Measurements from ENCODE around the gene C6orf15.
A peak's percentile ranks its signal among the peaks of the same experiment; 100 is the strongest.

C6orf15 gene

DNA sequence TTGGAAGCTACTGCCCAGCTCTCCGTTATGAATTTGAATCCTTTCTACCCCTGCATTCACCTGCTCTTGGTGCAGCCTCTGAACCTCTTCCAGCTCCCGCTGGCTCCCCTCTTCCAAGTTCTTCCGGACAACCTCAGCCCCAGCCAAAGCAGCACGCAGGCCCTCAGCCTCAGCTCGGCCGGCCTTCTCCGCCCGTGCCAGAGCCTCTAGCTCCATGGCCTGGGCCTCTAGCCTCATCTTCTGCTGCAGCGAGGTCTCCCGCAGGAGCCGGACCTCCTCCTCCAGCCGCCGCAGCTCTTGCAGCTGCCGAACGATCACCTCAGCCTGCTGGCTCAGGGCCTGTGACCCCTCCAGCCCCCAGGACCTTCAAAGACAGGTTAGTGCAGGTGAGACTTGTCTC is 42.1 kb upstream of the C6orf15 start:
- Histone ChIP-seq H3K79me2 (ENCODE audit: insufficient read depth, low read length) (peaks cover 21% of the 10 kb centered on the region), H3K4me3 (ENCODE audit: low read length, poor library complexity, severe bottlenecking) (no peak overlapping the region), H4K20me1 (ENCODE audit: insufficient read depth, low read length, poor library complexity, severe bottlenecking) (peaks cover under 1% of the 10 kb centered on the region), H3K9me2 (replicated peaks; ENCODE audit: low read depth, low read length) (no peaks in the 10 kb centered on the region), H2AFZ (ENCODE audit: low read length) (no peak overlapping the region), H3K4me1 (ENCODE audit: insufficient read depth, low read length, poor library complexity, severe bottlenecking) (peaks cover 15% of the 10 kb centered on the region), H3F3A (ENCODE audit: low read depth) (no peaks in the 10 kb centered on the region), H3K9me3 (ENCODE audit: insufficient read depth, low read depth, low read length) (no peaks in the 10 kb centered on the region), H3K27me3 (ENCODE audit: insufficient read depth, low read length, poor library complexity, severe bottlenecking) (no peaks in the 10 kb centered on the region), H3K4me2 (ENCODE audit: low read depth, low read length, poor library complexity, severe bottlenecking) (no peak overlapping the region), H3K9ac (ENCODE audit: low read depth, low read length, poor library complexity, severe bottlenecking) (no peak overlapping the region), H3K36me3 (ENCODE audit: insufficient read depth, low read length) (no peaks in the 10 kb centered on the region)
- TF ChIP-seq, protein P1, sequence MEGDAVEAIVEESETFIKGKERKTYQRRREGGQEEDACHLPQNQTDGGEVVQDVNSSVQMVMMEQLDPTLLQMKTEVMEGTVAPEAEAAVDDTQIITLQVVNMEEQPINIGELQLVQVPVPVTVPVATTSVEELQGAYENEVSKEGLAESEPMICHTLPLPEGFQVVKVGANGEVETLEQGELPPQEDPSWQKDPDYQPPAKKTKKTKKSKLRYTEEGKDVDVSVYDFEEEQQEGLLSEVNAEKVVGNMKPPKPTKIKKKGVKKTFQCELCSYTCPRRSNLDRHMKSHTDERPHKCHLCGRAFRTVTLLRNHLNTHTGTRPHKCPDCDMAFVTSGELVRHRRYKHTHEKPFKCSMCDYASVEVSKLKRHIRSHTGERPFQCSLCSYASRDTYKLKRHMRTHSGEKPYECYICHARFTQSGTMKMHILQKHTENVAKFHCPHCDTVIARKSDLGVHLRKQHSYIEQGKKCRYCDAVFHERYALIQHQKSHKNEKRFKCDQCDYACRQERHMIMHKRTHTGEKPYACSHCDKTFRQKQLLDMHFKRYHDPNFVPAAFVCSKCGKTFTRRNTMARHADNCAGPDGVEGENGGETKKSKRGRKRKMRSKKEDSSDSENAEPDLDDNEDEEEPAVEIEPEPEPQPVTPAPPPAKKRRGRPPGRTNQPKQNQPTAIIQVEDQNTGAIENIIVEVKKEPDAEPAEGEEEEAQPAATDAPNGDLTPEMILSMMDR (conservative IDR thresholded peaks at IDR 0.05; ENCODE audit: low read length), result no peak
- TF ChIP-seq EZH2phosphoT487 (IDR thresholded peaks at IDR 0.05; ENCODE audit: borderline replicate concordance), result no peak

DNA sequence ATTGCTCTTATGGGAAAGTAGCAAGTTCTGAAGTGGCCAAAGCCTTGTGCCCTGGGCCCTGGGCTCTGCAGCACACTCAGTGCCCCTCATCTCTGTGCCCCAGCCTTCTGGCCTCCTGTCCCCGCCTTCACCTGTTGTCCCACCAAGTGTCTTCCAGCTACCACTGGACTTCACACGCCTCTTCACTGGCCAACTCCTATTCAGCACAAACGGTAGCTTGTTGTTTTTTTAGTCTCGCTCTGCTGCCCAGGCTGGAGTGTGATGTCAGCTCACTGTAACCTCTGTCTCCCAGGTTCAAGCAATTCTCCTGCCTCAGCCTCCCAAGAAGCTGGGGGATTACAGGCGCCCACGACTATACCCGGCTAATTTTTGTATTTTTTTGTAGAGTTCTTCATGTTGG is 40.4 kb upstream of the C6orf15 start:
- peaks cover 14% of the 10 kb centered on the region for H3K4me1 ChIP-seq (ENCODE audit: insufficient read depth, low read length, poor library complexity, severe bottlenecking)
- no peaks in the 10 kb centered on the region for H3F3A ChIP-seq (ENCODE audit: low read depth)
- no peaks in the 10 kb centered on the region for H3K27me3 ChIP-seq (ENCODE audit: insufficient read depth, low read length, poor library complexity, severe bottlenecking)
- H3K9me3 ChIP-seq (ENCODE audit: insufficient read depth, low read depth, low read length), result no peaks in the 10 kb centered on the region
- no peak overlapping the region for H2AFZ ChIP-seq (ENCODE audit: low read length)
- no peak overlapping the region for H3K4me3 ChIP-seq (ENCODE audit: low read length, poor library complexity, severe bottlenecking)
- H3K9me2 ChIP-seq (replicated peaks; ENCODE audit: low read depth, low read length), result no peaks in the 10 kb centered on the region
- H3K79me2 ChIP-seq (ENCODE audit: insufficient read depth, low read length), result peaks cover 12% of the 10 kb centered on the region; the same call in 1 of the 2 replicates
- H3K4me2 ChIP-seq (ENCODE audit: low read depth, low read length, poor library complexity, severe bottlenecking), result no peak overlapping the region
- TF ChIP-seq, protein P1 (conservative IDR thresholded peaks at IDR 0.05; ENCODE audit: low read length), result no peak
- no peak for TF ChIP-seq EZH2phosphoT487 (IDR thresholded peaks at IDR 0.05; ENCODE audit: borderline replicate concordance)
- H4K20me1 ChIP-seq (ENCODE audit: insufficient read depth, low read length, poor library complexity, severe bottlenecking), result no peaks in the 10 kb centered on the region
- no peak overlapping the region for H3K9ac ChIP-seq (ENCODE audit: low read depth, low read length, poor library complexity, severe bottlenecking)
- H3K36me3 ChIP-seq (ENCODE audit: insufficient read depth, low read length), result no peaks in the 10 kb centered on the region

DNA sequence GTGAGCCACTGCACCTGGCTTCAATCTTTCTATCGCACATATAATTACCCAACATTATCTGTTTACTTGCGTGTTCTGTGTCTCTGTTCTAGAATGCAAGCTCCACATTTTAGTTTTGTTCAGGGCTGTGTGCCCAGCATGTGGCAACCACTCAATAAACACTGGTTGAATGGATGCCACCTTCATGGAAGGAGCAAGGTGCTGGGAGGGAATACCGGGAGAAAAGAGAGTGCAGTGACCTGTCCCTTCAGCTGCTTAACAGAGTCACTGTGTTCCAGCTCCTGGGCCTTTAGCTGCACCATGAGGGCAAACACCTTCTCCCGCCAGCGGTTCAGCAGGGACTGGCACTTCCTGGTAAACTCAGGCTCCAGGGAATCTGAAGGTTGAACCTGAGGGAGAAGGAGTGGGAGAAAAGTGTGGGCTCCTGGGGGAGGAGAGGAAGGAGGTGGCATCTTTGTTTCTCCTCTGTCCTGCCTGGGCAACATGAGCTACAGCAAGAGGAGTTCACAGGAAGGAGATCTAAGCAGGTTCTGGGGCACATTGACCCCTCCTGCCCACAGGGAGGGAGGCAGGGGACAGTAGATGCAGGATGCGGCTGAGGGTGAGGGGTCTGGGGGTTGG is 37.6 kb upstream of the C6orf15 start:
- Histone ChIP-seq H3K4me2 (ENCODE audit: low read depth, low read length, poor library complexity, severe bottlenecking) (no peak overlapping the region), H3K4me1 (ENCODE audit: insufficient read depth, low read length, poor library complexity, severe bottlenecking) (no peaks in the 10 kb centered on the region), H3K4me3 (ENCODE audit: low read length, poor library complexity, severe bottlenecking) (no peak overlapping the region), H3K27me3 (ENCODE audit: insufficient read depth, low read length, poor library complexity, severe bottlenecking) (no peaks in the 10 kb centered on the region), H3K9me2 (replicated peaks; ENCODE audit: low read depth, low read length) (no peaks in the 10 kb centered on the region), H4K20me1 (ENCODE audit: insufficient read depth, low read length, poor library complexity, severe bottlenecking) (no peaks in the 10 kb centered on the region), H3K9ac (ENCODE audit: low read depth, low read length, poor library complexity, severe bottlenecking) (peak overlapping the region; percentile 10), H3K36me3 (ENCODE audit: insufficient read depth, low read length) (no peaks in the 10 kb centered on the region), H3K9me3 (ENCODE audit: insufficient read depth, low read depth, low read length) (no peaks in the 10 kb centered on the region), H3F3A (ENCODE audit: low read depth) (no peaks in the 10 kb centered on the region), H3K79me2 (ENCODE audit: insufficient read depth, low read length) (no peaks in the 10 kb centered on the region), H2AFZ (ENCODE audit: low read length) (no peak overlapping the region)
- TF ChIP-seq, protein P1 (conservative IDR thresholded peaks at IDR 0.05; ENCODE audit: low read length), result no peak
- no peak for TF ChIP-seq EZH2phosphoT487 (IDR thresholded peaks at IDR 0.05; ENCODE audit: borderline replicate concordance)
